OCI-LY7 (cell line): ENCODE results near the gene RABL3. TPM values are rescaled to one million over a fixed set of nuclear protein-coding genes. Genes with fewer than 3 reads are reported as not detected.
"Not testable (repeated sequence)": the region's sequence is repeated elsewhere in the genome, so short reads cannot be mapped to it uniquely, and the experiment has no call there.

Experiments used
- BruUV-seq: library from RNA; stranded (reverse); fragments of 400-500 nt; replicated peaks from 2 replicates; lab custom pipeline; 2021; lab: Mats Ljungman, UMichigan
- CTCF ChIA-PET: fragments of 300-600 bp; sonication (Branson Sonifier 250); formaldehyde crosslinking; loops from one replicate; lab custom pipeline; 2022; ENCODE audit warnings: antibody characterized with exemption; ENCODE audit not compliant: unreplicated experiment; lab: Charles Lee
- POLR2A ChIA-PET: fragments of 300-600 bp; sonication (Branson Sonifier 250); formaldehyde crosslinking; loops from one replicate; lab custom pipeline; 2022; ENCODE audit warnings: antibody characterized with exemption; lab: Charles Lee
- DNase-seq: peaks from one replicate; pipeline ENCODE4 v3.0.0-alpha.2; 2015; ENCODE audit warnings: low spot score
- H2AFZ ChIP-seq: fragments of 200-600 bp; sonication (generic), shearing (Covaris generic); 2 replicates; pipeline ENCODE4 v1.6.1; 2014; ENCODE audit warnings: mild to moderate bottlenecking, antibody characterized with exemption, low read length, moderate library complexity
- H3K27ac ChIP-seq: fragments of 200-600 bp; sonication (generic); 2 replicates; pipeline ENCODE4 v1.5.1; 2014; ENCODE audit warnings: mixed run types, low read depth, mild to moderate bottlenecking, moderate library complexity, low read length, inconsistent platforms; ENCODE audit not compliant: poor library complexity, severe bottlenecking
- H3K36me3 ChIP-seq: fragments of 200-600 bp; sonication (generic); 2 replicates; pipeline ENCODE4 v1.6.1; 2014; ENCODE audit warnings: mild to moderate bottlenecking, antibody characterized with exemption, low read length, moderate library complexity, mixed read lengths; ENCODE audit not compliant: insufficient read depth
- H3K4me1 ChIP-seq: fragments of 200-600 bp; sonication (generic); 2 replicates; pipeline ENCODE4 v1.5.1; 2014; ENCODE audit warnings: mild to moderate bottlenecking, low read length; ENCODE audit not compliant: insufficient read depth, poor library complexity, severe bottlenecking
- H3K4me2 ChIP-seq: fragments of 200-600 bp; sonication (generic); 2 replicates; pipeline ENCODE4 v1.6.1; 2014; ENCODE audit warnings: mild to moderate bottlenecking, low read length
- H3K4me3 ChIP-seq: fragments of 200-600 bp; sonication (generic); 2 replicates; pipeline ENCODE4 v1.5.1; 2014; ENCODE audit warnings: mild to moderate bottlenecking, low read depth, low read length; ENCODE audit not compliant: poor library complexity, severe bottlenecking
- H3K79me2 ChIP-seq: fragments of 200-600 bp; sonication (generic); 2 replicates; pipeline ENCODE4 v1.6.1; 2016; ENCODE audit warnings: low read depth, mild to moderate bottlenecking, low read length, moderate library complexity, mixed read lengths; ENCODE audit not compliant: insufficient read depth
- H3K9me2 ChIP-seq: fragments of 200-600 bp; sonication (generic); 2 replicates; pipeline ENCODE4 v1.6.1; 2016; ENCODE audit warnings: mild to moderate bottlenecking, low read length, mixed read lengths; ENCODE audit not compliant: insufficient read depth
- H3K9me3 ChIP-seq: fragments of 200-600 bp; sonication (generic); 2 replicates; pipeline ENCODE4 v1.6.1; 2014; ENCODE audit warnings: mild to moderate bottlenecking, mixed run types, low read length, mixed read lengths
- H4K20me1 ChIP-seq: fragments of 200-600 bp; sonication (generic); 2 replicates; pipeline ENCODE4 v1.6.1; 2014; ENCODE audit warnings: mild to moderate bottlenecking, antibody characterized with exemption, low read length, moderate library complexity, mixed read lengths; ENCODE audit not compliant: insufficient read depth
- CTCF ChIP-seq: fragments of 200-600 bp; sonication (generic); conservative IDR thresholded peaks from 2 replicates; pipeline ENCODE4 v1.5.1; 2014; ENCODE audit warnings: mild to moderate bottlenecking, antibody characterized with exemption, low read length, moderate library complexity, mixed read lengths
- EZH2phosphoT487 ChIP-seq: fragments of 200-600 bp; sonication (generic); IDR thresholded peaks from 2 replicates; pipeline ENCODE4 v1.6.1; 2018; ENCODE audit warnings: low read depth, borderline replicate concordance, mild to moderate bottlenecking, mixed run types, antibody characterized with exemption, low read length, moderate library complexity, mixed read lengths
- intact Hi-C: fragments of 100-400 bp; cut with micrococcal nuclease; formaldehyde crosslinking; loops from one replicate; pipeline ENCODE4 v1.10.0; 2022; ENCODE audit not compliant: unreplicated experiment
- total RNA-seq, 2 experiments: library from RNA; depleted of rRNA in 1 of 2; stranded (reverse); fragments of >200 nt in 1 of 2; shearing (Covaris generic) in 1 of 2; gene quantifications; 2 replicates each; pipeline ENCODE4 v1.2.3, GENCODE V29; 2014 to 2022

Gene RABL3
- total RNA-seq, 2 experiments from 2014 or later: 7.7 to 27.9 TPM

- no TSS peak for BruUV-seq
- H3K27ac ChIP-seq: no peak overlapping the region
- H3K79me2 ChIP-seq: no peaks in the 10 kb centered on the region
- no peaks in the 10 kb centered on the region for H3K9me3 ChIP-seq
- H3K4me2 ChIP-seq: no peak overlapping the region
- ChIA-PET CTCF (no interaction called here), POLR2A (interaction anchor here (0.7 kb wide), 1 partner anchor 10 kb away, joined by 3 read pairs; no protein-coding TSS in a partner anchor)
- no peaks in the 10 kb centered on the region for H4K20me1 ChIP-seq
- H3K4me1 ChIP-seq: no peaks in the 10 kb centered on the region
- TF ChIP-seq CTCF (no peak), EZH2phosphoT487 (no peak)
- intact Hi-C loops: no loop called here
- no peak for DNase-seq
- no peaks in the 10 kb centered on the region for H3K9me2 ChIP-seq
- H3K36me3 ChIP-seq: no peaks in the 10 kb centered on the region; the same call in 1 of the 2 replicates
- no peak overlapping the region for H2AFZ ChIP-seq
- no peak overlapping the region for H3K4me3 ChIP-seq
Measured at GRCh38 chr3:120726791-120727190, 15.5 kb downstream of the RABL3 start.

- H3K9me2 ChIP-seq, DNase-seq, intact Hi-C loops, H3K27ac ChIP-seq, H3K36me3 ChIP-seq, H3K4me1 ChIP-seq, H3K79me2 ChIP-seq, H3K9me3 ChIP-seq, H3K4me3 ChIP-seq, CTCF ChIA-PET, H3K4me2 ChIP-seq, H4K20me1 ChIP-seq, H2AFZ ChIP-seq, BruUV-seq: not testable (repeated sequence)
- POLR2A ChIA-PET: interaction anchor here (0.7 kb wide), 1 partner anchor 114 kb away, joined by 3 read pairs; no protein-coding TSS in a partner anchor
Measured at GRCh38 chr3:120719167-120719834, 23.0 kb downstream of the RABL3 start.

GRCh38 chr3:120713262-120713661 is 29.1 kb downstream of the RABL3 start:
- no peaks in the 10 kb centered on the region for H4K20me1 ChIP-seq
- peaks cover 9% of the 10 kb centered on the region for H3K4me1 ChIP-seq
- H3K9me3 ChIP-seq: no peaks in the 10 kb centered on the region
- CTCF ChIA-PET: no interaction called here
- H3K9me2 ChIP-seq: no peaks in the 10 kb centered on the region
- no peak overlapping the region for H3K4me2 ChIP-seq
- no peak overlapping the region for H3K27ac ChIP-seq
- TF ChIP-seq EZH2phosphoT487 (no peak), CTCF (no peak)
- no peak overlapping the region for H3K4me3 ChIP-seq
- H3K36me3 ChIP-seq: no peaks in the 10 kb centered on the region
- no peak for DNase-seq
- intact Hi-C loops: no loop called here
- no peaks in the 10 kb centered on the region for H3K79me2 ChIP-seq
- POLR2A ChIA-PET: interaction anchor here (0.5 to 1.2 kb wide), 5 partner anchors 26 to 362 kb away, joined by 3 to 6 read pairs (median 3); partner anchors contain the start of genes GTF2E1, HGD and RABL3
- H2AFZ ChIP-seq: no peak overlapping the region
- no TSS peak for BruUV-seq
